GM04504 (cell line): ENCODE measurements around the gene LEP.
"Not testable (repeated sequence)": the region's sequence is repeated elsewhere in the genome, so short reads cannot be mapped to it uniquely, and the experiment has no call there.

Experiments
- DNase-seq: peaks from one replicate; pipeline ENCODE4 v3.0.0-alpha.2; 2012; ENCODE audit warnings: low read depth

LEP gene

DNA sequence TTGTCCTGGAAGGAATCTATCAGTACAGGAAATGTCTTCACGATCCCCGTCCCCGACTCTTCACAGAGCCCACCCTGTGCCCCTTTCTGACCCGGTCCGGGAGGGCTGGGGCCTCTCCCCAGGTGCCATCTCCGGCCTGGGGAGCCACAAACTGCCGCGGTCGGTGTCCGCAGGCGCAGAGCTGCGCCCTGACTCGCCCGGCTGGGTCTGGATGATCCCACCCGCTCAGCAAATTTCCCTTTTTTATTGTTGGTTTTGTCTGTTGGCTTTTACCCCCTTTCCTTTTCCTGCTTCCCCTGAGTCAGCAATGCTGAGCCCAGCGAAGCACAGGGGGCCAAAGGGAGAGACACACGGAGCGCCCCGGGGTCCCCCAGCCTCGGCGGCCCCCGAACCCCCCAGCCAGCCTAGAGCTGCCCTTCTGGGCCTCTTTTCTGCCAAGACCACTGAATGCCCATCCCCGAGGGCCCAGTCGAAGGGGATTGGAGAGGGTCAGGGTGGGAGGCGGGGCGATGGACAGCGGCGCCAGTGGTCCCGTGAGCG, 30.9 kb downstream of the LEP start:
- DNase-seq = no peak

- no peak for DNase-seq
These were observed 33.3 kb downstream of the LEP start for GRCh38 chr7:128274246-128274883.

DNA sequence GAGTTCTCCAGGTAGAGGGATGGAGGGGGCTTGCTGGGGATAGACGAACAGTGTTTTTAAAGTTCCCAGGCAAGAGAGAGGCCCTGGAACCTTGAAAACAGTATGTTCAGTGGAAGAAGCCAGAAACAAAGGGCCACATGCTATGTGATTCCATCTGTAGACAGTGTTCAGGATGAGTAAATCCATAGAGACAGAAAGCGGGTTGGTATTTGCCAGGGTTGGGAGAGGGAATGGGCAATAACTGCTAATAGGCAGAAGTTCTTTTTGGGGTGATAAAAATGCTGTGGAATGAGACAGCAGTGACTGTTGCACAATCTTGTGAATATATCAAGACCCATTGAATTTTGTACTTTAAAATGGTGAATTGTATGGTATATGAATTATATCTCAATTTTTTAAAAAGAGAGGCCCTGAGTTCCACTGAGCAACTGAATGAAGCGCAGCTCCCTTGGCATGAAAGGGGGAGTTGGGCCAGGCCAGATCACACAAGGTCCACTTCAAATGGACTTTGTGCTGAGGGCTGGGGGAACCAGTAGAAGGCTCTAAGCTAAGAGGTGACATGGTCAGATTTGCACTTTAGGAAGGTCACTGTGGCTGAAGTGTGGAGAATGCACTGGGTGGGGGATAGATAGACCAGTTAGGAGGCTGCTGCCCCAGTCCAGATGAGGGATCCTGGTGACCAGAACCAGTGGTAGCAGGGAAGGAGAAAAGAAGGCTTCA, 34.0 kb downstream of the LEP start:
- DNase-seq = no peak

GRCh38 chr7:128275681-128276080, 34.6 kb downstream of the LEP start:
- no peak for DNase-seq

- no peak for DNase-seq
These were observed 37.3 kb downstream of the LEP start for GRCh38 chr7:128278366-128278765.

DNA sequence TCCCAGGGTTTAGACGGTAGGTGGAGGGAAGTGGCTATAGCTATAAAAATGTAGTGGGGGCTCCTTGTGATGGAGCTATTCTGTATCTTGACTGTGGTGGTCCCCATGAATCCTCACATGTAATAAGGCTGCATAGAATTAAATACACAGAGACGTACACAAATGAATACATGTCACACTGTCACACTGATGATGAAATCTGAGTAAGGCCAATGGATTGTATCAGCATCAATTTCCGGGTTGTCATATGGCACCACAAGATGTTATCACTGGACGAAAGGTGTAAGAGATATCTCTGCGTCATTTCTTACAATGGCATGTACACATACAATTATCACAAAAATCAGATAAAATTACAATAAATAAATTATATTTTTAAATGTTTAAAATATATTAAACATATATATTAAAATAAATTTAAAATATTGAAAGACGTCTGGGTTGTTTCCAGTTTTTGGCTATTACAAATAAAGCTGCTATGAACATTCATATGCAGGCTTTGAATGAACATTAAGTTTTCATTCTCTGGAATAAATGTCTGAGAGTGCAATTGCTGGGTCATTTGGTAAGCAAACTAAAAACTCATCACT, 38.1 kb downstream of the LEP start:
- DNase-seq = no peak

- DNase-seq = not testable (repeated sequence)
These were observed 39.4 kb downstream of the LEP start for GRCh38 chr7:128280451-128280850.

GRCh38 chr7:128281605-128282380, 40.7 kb downstream of the LEP start:
- DNase-seq = no peak

DNA sequence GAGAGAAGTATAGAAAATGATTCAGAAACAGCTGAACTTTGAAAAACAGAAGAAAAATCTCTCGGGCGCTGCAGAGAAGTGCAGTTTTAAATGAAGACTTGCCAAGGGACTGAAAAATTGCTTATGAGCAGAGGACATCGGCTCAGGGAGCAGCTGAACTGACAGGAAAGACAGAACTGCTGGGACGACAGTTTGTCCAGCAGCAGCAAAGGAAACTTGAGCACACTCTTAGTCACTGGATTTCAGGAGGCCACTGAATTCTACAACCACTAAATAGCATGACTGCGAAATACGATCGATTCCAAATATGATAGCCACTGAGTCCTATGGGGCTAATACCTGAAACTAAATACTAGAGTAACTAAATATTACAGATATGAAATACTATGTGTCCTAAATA, 43.0 kb downstream of the LEP start:
- no peak for DNase-seq

DNA sequence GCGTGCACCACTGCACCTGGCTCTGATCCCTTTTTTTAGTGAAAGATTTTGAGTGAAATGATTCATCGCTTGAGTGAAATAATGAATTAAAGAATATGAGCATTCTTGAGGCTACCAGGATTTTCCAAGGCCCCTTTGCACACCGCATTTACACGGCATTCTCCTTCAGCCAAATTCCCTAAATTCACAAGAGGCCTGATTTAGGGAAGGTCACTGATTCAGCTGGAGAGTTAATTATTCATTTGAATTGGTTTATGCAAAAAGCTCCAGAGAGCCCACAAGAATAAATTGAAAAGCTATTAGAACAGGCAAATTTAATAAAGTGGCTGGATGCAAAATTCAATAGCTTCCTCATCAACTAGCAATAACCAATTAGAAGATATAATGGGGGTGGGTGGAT, 46.5 kb downstream of the LEP start:
- DNase-seq = no peak

DNA sequence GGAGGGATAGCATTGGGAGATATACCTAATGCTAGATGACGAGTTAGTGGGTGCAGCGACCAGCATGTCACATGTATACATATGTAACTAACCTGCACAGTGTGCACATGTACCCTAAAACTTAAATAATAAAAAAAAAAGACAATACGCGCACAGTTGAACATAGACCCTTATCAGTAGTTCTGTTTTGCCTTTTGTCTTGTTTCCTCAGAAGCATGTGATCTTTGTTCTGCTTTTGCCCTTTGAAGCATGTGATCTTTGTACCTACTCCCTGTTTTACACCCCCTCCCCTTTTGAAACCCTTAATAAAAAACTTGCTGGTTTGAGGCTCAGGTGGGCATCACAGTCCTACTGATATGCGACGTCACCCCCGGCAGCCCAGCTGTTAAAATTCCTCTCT, 56.9 kb downstream of the LEP start:
- DNase-seq = not testable (repeated sequence)

DNA sequence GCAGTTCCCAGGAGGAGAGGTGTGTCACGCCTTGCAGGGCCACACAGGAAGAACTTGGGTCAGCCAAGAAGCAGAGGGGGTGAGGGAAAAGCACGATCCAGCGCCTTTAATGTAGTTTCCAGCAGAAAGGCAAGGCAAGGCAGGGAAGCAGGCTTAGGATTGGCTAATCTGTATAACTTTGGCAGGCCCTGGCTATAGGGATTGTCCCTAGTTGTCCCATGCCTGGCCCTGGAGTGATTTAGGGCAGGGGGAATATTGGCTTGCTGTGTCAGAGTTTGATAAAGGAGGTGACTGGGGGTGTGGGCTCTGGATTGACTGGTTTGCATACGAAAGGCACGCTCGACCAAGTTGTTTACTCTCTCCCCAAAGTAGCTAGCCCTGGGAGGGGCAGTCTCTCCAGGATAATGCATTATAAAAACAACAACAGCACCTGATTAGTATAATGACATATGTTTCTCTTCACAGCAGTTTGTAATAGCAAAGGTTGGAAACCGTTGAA, 58.1 kb downstream of the LEP start:
- DNase-seq = no peak

- no peak for DNase-seq
These were observed 61.1 kb downstream of the LEP start for GRCh38 chr7:128302139-128302538.

- DNase-seq = no peak
These were observed 62.1 kb downstream of the LEP start for GRCh38 chr7:128303133-128303532.

GRCh38 chr7:128303643-128304042, 62.6 kb downstream of the LEP start:
- no peak for DNase-seq

- no peak for DNase-seq
These were observed 63.1 kb downstream of the LEP start for GRCh38 chr7:128304212-128304611.

DNA sequence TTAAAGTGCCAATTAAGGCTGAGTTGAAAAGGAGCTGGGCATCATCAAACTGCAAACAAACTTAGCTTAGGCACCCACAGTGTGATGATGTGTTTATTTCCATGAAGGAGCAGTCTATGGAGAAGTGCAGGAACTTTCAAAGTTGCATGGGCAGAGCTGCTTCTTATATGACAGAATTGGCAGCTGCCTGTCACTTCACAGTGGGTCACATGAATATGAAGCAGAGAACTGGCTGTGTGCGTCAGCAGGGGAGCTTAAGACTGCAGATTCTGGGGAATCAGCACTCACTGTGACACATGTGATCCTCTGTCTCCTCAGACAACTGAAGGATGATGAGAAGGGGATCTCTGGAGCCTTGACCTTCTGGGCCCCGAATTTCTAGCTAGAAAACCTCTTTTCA, 66.0 kb downstream of the LEP start:
- no peak for DNase-seq
